ENCODE data around the gene PAIP2. TPM values are rescaled to one million over a fixed set of nuclear protein-coding genes. Genes with fewer than 3 reads are reported as not detected.

PAIP2 gene
- total RNA-seq, 1 experiment from 2014 or later: 73.6 TPM

GRCh38 chr5:139297439-139298133, 44.1 kb upstream of the PAIP2 start:
- H3K27me3 Mint-ChIP-seq (ENCODE audit: insufficient read depth, unreplicated experiment): no peaks in the 10 kb centered on the region
- TF ChIP-seq CTCF (IDR thresholded peaks at IDR 0.05; ENCODE audit: insufficient read depth in 1 of 2, low read depth in 1 of 2, low read length in 1 of 2, severe bottlenecking in 1 of 2, unreplicated experiment in 1 of 2): no peak
- Histone ChIP-seq H3K4me1 (peaks cover 27% of the 10 kb centered on the region), H3K9me3 (no peaks in the 10 kb centered on the region), H3K4me3 (ENCODE audit: low read depth, low read length) (no peak overlapping the region), H3K27me3 (replicated peaks; ENCODE audit: control insufficient read depth, insufficient read depth, low read length) (no peaks in the 10 kb centered on the region), H3K36me3 (ENCODE audit: control insufficient read depth, insufficient read depth, low read length) (no peaks in the 10 kb centered on the region; the same call in 1 of the 2 replicates)
- no peak for DNase-seq
- intact Hi-C loops (cut with micrococcal nuclease; ENCODE audit: unreplicated experiment): no loop called here
- no peaks in the 10 kb centered on the region for H3K9me3 Mint-ChIP-seq (ENCODE audit: unreplicated experiment)
- POLR2A ChIA-PET: no interaction called here
- H3K4me3 Mint-ChIP-seq (ENCODE audit: unreplicated experiment): no peak overlapping the region
- CTCF ChIA-PET: no interaction called here
- peaks cover 37% of the 10 kb centered on the region for H3K4me1 Mint-ChIP-seq (ENCODE audit: low read depth, unreplicated experiment)
- peaks cover 70% of the 10 kb centered on the region for H3K36me3 Mint-ChIP-seq (ENCODE audit: insufficient read depth, unreplicated experiment)
- BruUV-seq (replicated peaks): no TSS peak
- H3K27ac Mint-ChIP-seq (ENCODE audit: unreplicated experiment): no peak overlapping the region

GRCh38 chr5:139298242-139298641, 43.4 kb upstream of the PAIP2 start:
- Mint-ChIP-seq H3K27ac (ENCODE audit: unreplicated experiment) (no peak overlapping the region), H3K36me3 (ENCODE audit: insufficient read depth, unreplicated experiment) (peaks cover 68% of the 10 kb centered on the region), H3K9me3 (ENCODE audit: unreplicated experiment) (no peaks in the 10 kb centered on the region), H3K4me1 (ENCODE audit: low read depth, unreplicated experiment) (peaks cover 37% of the 10 kb centered on the region), H3K27me3 (ENCODE audit: insufficient read depth, unreplicated experiment) (no peaks in the 10 kb centered on the region), H3K4me3 (ENCODE audit: unreplicated experiment) (no peak overlapping the region)
- no peaks in the 10 kb centered on the region for H3K27me3 ChIP-seq (replicated peaks; ENCODE audit: control insufficient read depth, insufficient read depth, low read length)
- no peak for DNase-seq
- CTCF ChIA-PET: no interaction called here
- intact Hi-C loops (cut with micrococcal nuclease; ENCODE audit: unreplicated experiment): no loop called here
- no TSS peak for BruUV-seq (replicated peaks)
- POLR2A ChIA-PET: no interaction called here
- H3K4me1 ChIP-seq: peaks cover 27% of the 10 kb centered on the region
- no peak overlapping the region for H3K4me3 ChIP-seq (ENCODE audit: low read depth, low read length)
- no peaks in the 10 kb centered on the region; the same call in 1 of the 2 replicates for H3K36me3 ChIP-seq (ENCODE audit: control insufficient read depth, insufficient read depth, low read length)
- H3K9me3 ChIP-seq: no peaks in the 10 kb centered on the region
- no peak for TF ChIP-seq CTCF (IDR thresholded peaks at IDR 0.05; ENCODE audit: insufficient read depth in 1 of 2, low read depth in 1 of 2, low read length in 1 of 2, severe bottlenecking in 1 of 2, unreplicated experiment in 1 of 2)

- H3K9me3 Mint-ChIP-seq (ENCODE audit: unreplicated experiment): no peaks in the 10 kb centered on the region
- POLR2A ChIA-PET: no interaction called here
- no peak for DNase-seq
- peaks cover 60% of the 10 kb centered on the region for H3K36me3 Mint-ChIP-seq (ENCODE audit: insufficient read depth, unreplicated experiment)
- H3K4me3 Mint-ChIP-seq (ENCODE audit: unreplicated experiment): no peak overlapping the region
- intact Hi-C loops (cut with micrococcal nuclease; ENCODE audit: unreplicated experiment): no loop called here
- H3K27me3 Mint-ChIP-seq (ENCODE audit: insufficient read depth, unreplicated experiment): no peaks in the 10 kb centered on the region
- H3K4me3 ChIP-seq (ENCODE audit: low read depth, low read length): no peak overlapping the region
- BruUV-seq (replicated peaks): no TSS peak
- no peaks in the 10 kb centered on the region for H3K27me3 ChIP-seq (replicated peaks; ENCODE audit: control insufficient read depth, insufficient read depth, low read length)
- peaks cover 28% of the 10 kb centered on the region for H3K4me1 ChIP-seq
- peaks cover 42% of the 10 kb centered on the region for H3K4me1 Mint-ChIP-seq (ENCODE audit: low read depth, unreplicated experiment)
- TF ChIP-seq CTCF (IDR thresholded peaks at IDR 0.05; ENCODE audit: insufficient read depth in 1 of 2, low read depth in 1 of 2, low read length in 1 of 2, severe bottlenecking in 1 of 2, unreplicated experiment in 1 of 2): no peak
- no peaks in the 10 kb centered on the region; the same call in 1 of the 2 replicates for H3K36me3 ChIP-seq (ENCODE audit: control insufficient read depth, insufficient read depth, low read length)
- CTCF ChIA-PET: no interaction called here
- H3K27ac Mint-ChIP-seq (ENCODE audit: unreplicated experiment): no peak overlapping the region
- H3K9me3 ChIP-seq: no peaks in the 10 kb centered on the region
Observed at GRCh38 chr5:139299486-139299885, 42.2 kb upstream of the PAIP2 start.
